ENCODE measurements around the gene MACROD2.

- no peak for TF ChIP-seq RAD21 (conservative IDR thresholded peaks at IDR 0.05)
- TF ChIP-seq CTCF (IDR thresholded peaks at IDR 0.05; ENCODE audit: poor library complexity, severe bottlenecking), result no peak
- TF ChIP-seq TAF1 (IDR thresholded peaks at IDR 0.05; ENCODE audit: low read depth), result no peak
- no peak for TF ChIP-seq EP300 (conservative IDR thresholded peaks at IDR 0.05; ENCODE audit: poor library complexity, severe bottlenecking)
- no peak for TF ChIP-seq POLR2AphosphoS5 (IDR thresholded peaks at IDR 0.05)
- no peak for TF ChIP-seq EZH2 (IDR thresholded peaks at IDR 0.05; ENCODE audit: borderline replicate concordance, insufficient read depth, low read length, poor library complexity, severe bottlenecking)
- TF ChIP-seq REST (IDR thresholded peaks at IDR 0.05; ENCODE audit: borderline replicate concordance), result no peak
- TF ChIP-seq SMC3 (conservative IDR thresholded peaks at IDR 0.05; ENCODE audit: poor library complexity), result no peak
- TF ChIP-seq MXI1 (conservative IDR thresholded peaks at IDR 0.05; ENCODE audit: poor library complexity, severe bottlenecking), result no peak
These were observed 1713.8 kb downstream of the MACROD2 start for GRCh38 chr20:15708984-15709598.
